UCSD-AML1 (cell line): ENCODE data around the gene NOL11.
"Not testable (repeated sequence)": the region's sequence is repeated elsewhere in the genome, so short reads cannot be mapped to it uniquely, and the experiment has no call there.

Experiments
- DNase-seq: peaks from one replicate; lab custom pipeline; 2025; ENCODE audit not compliant: unreplicated experiment; lab: John Stamatoyannopoulos, UW

The NOL11 gene

GRCh38 chr17:67717624-67718324 is at the start of gene NOL11:
NOL11 (plus strand) TSS chr17:67717936; CDS start chr17:67717948, 12 bp downstream.
- peak; percentile 99 for DNase-seq

- DNase-seq, result no peak
Measured at GRCh38 chr17:67671493-67671892, 46.2 kb upstream of the NOL11 start.

DNA sequence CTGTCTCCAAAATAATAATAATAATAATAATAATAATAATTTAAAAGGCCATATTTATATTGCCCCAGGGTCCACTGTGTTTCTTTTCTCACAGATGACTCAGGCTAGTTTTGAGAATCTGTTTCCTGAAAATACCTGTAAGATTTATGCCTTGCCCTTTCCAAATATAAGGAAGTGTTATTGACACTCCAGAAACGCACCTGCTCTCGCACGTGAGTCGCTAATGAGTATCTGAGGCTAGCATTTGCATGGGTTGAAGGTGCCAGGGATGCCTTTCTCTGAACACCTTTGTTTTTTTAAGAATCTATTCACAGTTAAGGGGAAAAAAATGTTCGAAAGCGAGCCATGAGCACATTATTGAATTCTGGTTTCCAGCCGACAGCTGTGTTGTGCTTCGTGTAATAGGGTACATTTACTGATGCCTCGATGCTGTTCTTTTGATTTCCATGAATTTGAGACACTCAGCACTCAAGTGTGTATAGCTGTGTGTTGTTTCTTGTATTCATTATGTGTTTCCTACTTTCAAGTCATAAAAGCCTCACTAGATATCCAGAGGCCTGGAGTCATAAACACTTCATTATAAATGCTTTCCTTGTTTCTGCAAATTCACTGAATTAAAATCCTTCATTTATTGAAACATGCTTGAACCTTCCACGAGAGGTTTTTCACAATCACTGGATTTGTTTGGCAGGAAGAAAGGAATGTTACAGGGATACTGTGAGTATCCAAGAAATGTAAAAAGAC is 45.0 kb upstream of the NOL11 start:
- no peak for DNase-seq

GRCh38 chr17:67675481-67675880 is 42.3 kb upstream of the NOL11 start:
- no peak for DNase-seq

- DNase-seq, result no peak
Measured at GRCh38 chr17:67676305-67676704, 41.4 kb upstream of the NOL11 start.

DNA sequence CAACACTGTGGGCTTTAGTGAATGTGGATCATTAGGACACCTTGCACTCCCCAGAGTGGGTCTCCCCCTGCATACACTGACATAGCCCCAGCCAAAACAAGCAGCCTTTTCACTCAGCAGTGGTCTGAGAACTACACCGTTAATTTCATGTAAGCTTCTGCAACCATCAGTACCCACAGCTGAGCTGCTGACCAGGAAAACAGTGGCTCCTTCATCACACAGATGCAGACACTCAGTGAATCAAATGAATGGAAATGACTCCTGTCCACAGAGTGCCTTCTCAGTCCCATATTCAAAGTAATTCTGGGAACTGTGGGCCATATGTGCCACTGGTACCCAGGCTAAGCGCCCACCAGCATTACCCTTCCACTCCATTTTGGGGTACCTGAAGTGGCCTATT is 39.3 kb upstream of the NOL11 start:
- no peak for DNase-seq

GRCh38 chr17:67679225-67679624 is 38.5 kb upstream of the NOL11 start:
- DNase-seq, result no peak

- no peak for DNase-seq
Measured at GRCh38 chr17:67679721-67680120, 38.0 kb upstream of the NOL11 start.

DNA sequence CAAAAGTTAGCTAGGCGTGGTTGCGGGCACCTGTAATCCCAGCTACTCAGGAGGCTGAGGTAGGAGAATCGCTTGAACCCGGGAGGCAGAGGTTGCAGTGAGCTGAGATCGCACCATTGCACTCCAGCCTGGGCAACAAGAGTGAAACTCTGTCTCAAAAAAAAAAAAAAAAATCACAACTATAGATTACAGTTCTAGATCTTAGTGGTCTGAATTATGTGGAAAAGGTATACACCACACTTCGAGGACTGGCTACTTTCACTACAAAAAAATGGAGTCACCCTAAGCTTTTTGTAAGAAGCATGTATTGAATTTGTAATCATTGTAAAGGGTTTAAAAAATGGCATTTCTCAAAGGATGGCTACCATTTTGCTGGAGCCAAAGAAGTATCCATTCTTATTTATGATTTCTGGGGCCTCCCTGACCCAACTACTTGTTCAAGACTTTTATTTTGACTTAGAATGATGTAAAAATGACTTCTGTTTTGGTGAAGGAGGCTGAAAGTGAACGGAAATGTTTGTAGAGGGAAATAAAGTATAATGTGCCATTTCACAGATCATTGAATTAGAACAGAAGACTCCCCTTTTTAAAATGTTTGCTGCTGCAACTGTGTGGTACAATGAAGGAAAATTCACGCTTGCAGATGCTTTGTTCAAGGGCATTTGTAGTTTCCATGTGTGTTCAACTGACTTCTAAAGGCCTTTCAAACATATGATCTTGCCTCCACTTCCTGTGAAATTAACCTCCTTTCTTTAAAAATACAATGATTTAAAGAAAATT is 37.1 kb upstream of the NOL11 start:
- no peak for DNase-seq

- DNase-seq, result no peak
Measured at GRCh38 chr17:67682196-67682595, 35.5 kb upstream of the NOL11 start.

DNA sequence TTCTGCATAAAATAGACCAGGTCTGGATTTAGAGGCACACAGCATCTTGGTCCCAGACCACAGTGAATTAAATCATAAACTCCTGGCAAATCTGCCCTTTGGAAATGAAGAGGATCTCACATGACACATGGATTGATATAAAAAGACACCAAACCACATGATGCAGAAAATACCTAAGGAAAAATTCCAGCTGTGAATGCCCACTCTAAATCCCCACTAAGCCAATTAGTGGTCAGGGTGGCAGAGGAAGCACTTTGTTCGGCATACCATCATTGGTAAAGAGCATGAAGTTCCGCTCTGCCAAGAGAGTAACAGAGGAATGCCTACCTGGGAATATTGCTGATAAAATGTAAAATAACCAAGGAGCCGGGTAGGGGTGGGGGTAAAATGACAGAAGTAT is 32.4 kb upstream of the NOL11 start:
- no peak for DNase-seq

DNA sequence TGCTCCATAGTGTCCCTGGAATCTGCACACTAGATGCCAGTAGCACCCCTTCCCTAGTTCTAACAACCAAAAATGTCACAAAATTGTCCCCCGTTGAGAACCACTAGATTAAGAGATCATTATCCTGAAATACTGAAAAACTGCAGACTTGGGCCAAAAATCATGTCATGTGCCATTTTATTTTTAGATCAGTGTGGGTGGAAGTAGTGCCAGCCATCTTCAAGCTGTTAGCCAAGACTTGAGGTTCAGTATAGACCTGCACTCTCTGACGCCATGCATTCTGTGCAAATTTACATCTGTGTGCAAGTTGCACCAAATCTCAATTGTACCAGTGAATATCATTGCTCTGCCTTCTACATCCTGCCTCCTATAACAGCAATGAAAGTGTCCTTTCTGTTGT is 31.5 kb upstream of the NOL11 start:
- no peak for DNase-seq

DNA sequence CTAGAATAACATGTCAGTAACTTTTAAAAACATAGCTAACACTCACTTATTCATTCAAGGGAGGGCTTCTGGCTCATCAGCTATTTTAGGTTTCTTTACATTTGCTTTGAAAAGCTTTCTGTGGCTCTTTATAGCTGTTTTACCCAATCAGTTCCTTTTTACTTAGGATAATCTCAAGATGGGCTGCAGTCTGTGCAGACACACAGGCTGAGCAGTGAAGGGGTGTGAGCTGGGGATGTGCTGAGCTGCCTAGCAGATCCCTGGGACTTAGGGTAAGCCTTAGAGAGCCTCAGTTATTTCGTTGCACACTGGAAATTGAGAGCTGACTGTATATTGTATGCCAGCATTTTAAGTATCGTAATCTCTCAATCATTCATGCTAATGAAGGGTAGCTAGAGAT is 30.2 kb upstream of the NOL11 start:
- DNase-seq, result no peak

DNA sequence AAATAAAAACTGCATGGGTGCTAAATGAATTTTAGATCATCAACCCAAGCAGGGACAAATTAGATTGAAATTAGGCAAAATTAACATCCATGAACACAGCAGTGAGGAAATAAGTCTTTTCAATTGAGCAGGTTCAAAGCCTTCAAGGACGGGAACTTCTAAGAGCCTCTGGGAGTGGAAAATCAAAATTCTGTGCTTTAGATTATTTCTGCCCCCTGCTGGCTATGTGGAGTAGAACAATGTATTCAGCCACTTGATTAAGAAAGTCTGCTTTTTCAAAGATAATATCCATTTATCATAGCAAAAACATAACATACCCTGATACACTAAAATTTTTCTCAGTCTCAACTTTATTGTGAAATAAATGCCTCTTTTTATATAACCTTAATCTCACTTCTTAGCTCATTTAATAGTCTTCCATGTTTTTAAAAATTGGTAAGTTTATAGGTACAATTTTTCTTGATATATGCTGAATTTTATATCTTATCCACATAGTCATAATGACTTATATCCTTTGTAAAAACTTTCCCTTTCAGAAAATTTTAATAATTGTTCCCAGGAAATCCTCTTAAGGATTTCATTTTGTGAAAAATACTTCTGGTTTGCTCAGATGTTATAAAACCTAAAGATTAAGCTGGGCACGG is 28.1 kb upstream of the NOL11 start:
- DNase-seq, result no peak

- no peak for DNase-seq
Measured at GRCh38 chr17:67693811-67694210, 23.9 kb upstream of the NOL11 start.

- DNase-seq, result no peak
Measured at GRCh38 chr17:67696347-67696746, 21.4 kb upstream of the NOL11 start.

DNA sequence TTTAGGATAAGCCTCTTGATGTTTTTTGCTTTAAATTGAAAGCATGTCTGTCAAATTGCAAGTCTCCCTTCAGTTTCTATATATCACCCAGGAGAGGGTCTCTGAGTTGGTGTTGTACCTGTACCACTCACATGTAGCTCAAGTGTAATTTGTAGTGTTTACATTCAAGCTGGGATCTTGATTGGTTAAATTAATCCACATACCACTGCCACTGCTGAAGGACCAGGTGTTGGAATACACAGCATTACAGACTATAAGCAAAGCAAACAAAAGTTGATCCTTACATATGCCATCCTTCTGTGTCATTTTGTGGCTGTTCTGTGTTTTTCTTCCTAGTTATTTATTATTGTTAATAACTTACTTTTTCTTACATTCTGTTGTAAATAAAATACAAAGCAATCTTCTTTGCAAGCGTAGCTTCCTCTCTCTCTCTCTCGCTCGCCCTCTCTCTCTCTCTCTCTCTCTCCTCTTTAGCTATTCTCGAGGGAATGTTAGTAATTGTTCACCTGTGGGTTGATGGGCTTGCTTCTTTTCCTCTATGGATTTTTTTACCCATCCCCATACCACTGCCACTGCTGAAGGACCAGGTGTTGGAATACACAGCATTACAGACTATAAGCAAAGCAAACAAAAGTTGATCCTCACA is 20.8 kb upstream of the NOL11 start:
- no peak for DNase-seq

- no peak for DNase-seq
Measured at GRCh38 chr17:67700037-67700724, 17.6 kb upstream of the NOL11 start.

- no peak for DNase-seq
Measured at GRCh38 chr17:67700725-67701119, 17.0 kb upstream of the NOL11 start.

DNA sequence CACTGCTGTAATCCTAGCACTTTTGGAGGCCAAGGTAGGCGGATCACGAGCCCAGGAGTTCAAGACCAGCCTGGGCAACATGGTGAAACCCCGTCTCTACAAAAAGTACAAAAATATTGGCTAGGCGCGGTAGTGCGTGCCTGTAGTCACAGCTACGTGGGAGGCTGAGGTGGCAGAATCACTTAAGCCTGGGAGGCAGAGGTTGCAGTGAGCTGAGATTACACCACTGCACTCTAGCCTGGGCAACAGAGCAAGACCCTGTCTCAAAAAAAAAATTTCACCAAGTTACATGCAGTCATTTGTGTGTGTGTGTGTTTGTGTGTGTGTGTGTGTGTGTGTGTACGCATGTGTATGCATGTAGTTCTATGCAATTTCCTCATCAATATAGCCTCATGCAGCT is 14.9 kb upstream of the NOL11 start:
- DNase-seq, result not testable (repeated sequence)
